Sigmoid colon (tissue), 7 donors: Measurements from ENCODE around the gene CCDC178. TPM values are rescaled to one million over a fixed set of nuclear protein-coding genes. Genes with fewer than 3 reads are reported as not detected.
"Not testable (repeated sequence)": the region's sequence is repeated elsewhere in the genome, so short reads cannot be mapped to it uniquely, and the experiment has no call there.

Source experiments
- DNase-seq: peaks from one replicate; pipeline ENCODE4 v3.0.0-alpha.2; 2019
- H3K27ac ChIP-seq, 4 donors: fragments of 200-600 bp; sonication (generic); one replicate each; pipeline ENCODE4 v1.5.1; 2016 to 2019; ENCODE audit warnings: mild to moderate bottlenecking in 1 of 4
- H3K27me3 ChIP-seq, 3 donors: fragments of 200-600 bp; sonication (generic); one replicate each; pipeline ENCODE4 v1.5.1; 2019; ENCODE audit warnings: mild to moderate bottlenecking in 1 of 3
- H3K36me3 ChIP-seq, 4 donors: fragments of 200-600 bp; sonication (generic); one replicate each; pipeline ENCODE4 v1.5.1; 2016 to 2019
- H3K4me1 ChIP-seq, 4 donors: fragments of 200-600 bp; sonication (generic); one replicate each; pipeline ENCODE4 v1.5.1; 2017 to 2019
- H3K4me3 ChIP-seq, 4 donors: fragments of 200-600 bp; sonication (generic); one replicate each; pipeline ENCODE4 v1.5.1; 2017 to 2019; ENCODE audit warnings: mild to moderate bottlenecking in 2 of 4, moderate library complexity in 1 of 4
- H3K9me3 ChIP-seq, 4 donors: fragments of 200-600 bp in 3 of 4; sonication (generic) in 3 of 4; one replicate each; pipeline versions ENCODE4 v1.5.1 to v1.6.1; 2013 to 2019
- CTCF ChIP-seq, 4 experiments: fragments of 450-650 bp in 3 of 4; fragments of 200-600 bp in 1 of 4; IDR thresholded peaks; one replicate each; pipeline ENCODE4 v1.5.1; 2016 to 2019; ENCODE audit warnings: antibody characterized with exemption in 4 of 4, mild to moderate bottlenecking in 3 of 4, moderate library complexity in 2 of 4
- EP300 ChIP-seq, 4 donors: sonication (generic); formaldehyde crosslinking; IDR thresholded peaks; one replicate each; pipeline ENCODE4 v1.6.1; 2017; ENCODE audit warnings: antibody characterized with exemption in 4 of 4
- POLR2A ChIP-seq, 2 donors: fragments of 450-650 bp; IDR thresholded peaks; one replicate each; pipeline ENCODE4 v1.6.1; 2016; ENCODE audit warnings: antibody characterized with exemption in 2 of 2, mild to moderate bottlenecking in 2 of 2, moderate library complexity in 2 of 2
- POLR2AphosphoS5 ChIP-seq, 4 donors: sonication (generic); formaldehyde crosslinking; IDR thresholded peaks; one replicate each; pipeline ENCODE4 v1.6.1; 2017; ENCODE audit warnings: antibody characterized with exemption in 4 of 4
- WGBS, 2 donors: extraction: QIAGEN DNeasy Blood & Tissue Kit; methylation state at CpG; one replicate each; pipeline ENCODE4 v1.1.7; 2013; 5-methylcytosine and 5-hydroxymethylcytosine counted together
- intact Hi-C: fragments of 100-400 bp; cut with DNase I; formaldehyde crosslinking; loops from one replicate; pipeline ENCODE4 v1.15.1; 2023
- polyA plus RNA-seq, 3 donors: library from polyadenylated mRNA; stranded (reverse); fragments of 200-250 nt; gene quantifications; one replicate each; pipeline ENCODE4 v1.2.3, GENCODE V29; 2013
- total RNA-seq, 4 donors: library from RNA; depleted of rRNA; stranded (reverse); fragments of >200 nt; gene quantifications; one replicate each; pipeline ENCODE4 v1.1.0, GENCODE V29; 2016
- donor health status: healthy with polysubstance abuse.
- donor health status: Bipolar disorder and iron deficiency.
- donor health status: healthy.

CCDC178 gene
- total and polyA plus RNA-seq, 7 donors, result under 0.01 to 1.7 (median 0.66) TPM; not detected in 2

GRCh38 chr18:33421225-33421624 lies 19.3 kb downstream of the CCDC178 start:
- no peak for DNase-seq
- Histone ChIP-seq H3K9me3 (no peaks in the 10 kb centered on the region), H3K36me3 (no peaks in the 10 kb centered on the region), H3K4me1 (no peaks in the 10 kb centered on the region), H3K27ac (no peak overlapping the region), H3K4me3 (no peak overlapping the region), H3K27me3 (no peaks in the 10 kb centered on the region)
- intact Hi-C loops, result no loop called here
- 20 to 35% methylated on average over 1 of the region's 1 CpG for WGBS, 2 donors
- TF ChIP-seq POLR2AphosphoS5 (IDR thresholded peaks at IDR 0.05) (no peak), EP300 (IDR thresholded peaks at IDR 0.05) (no peak), CTCF (IDR thresholded peaks at IDR 0.05) (no peak), POLR2A (IDR thresholded peaks at IDR 0.05) (no peak)

- no peaks in the 10 kb centered on the region for H3K9me3 ChIP-seq
- TF ChIP-seq CTCF (IDR thresholded peaks at IDR 0.05) (peak in 1 of 4 experiments; percentile 12), POLR2A (IDR thresholded peaks at IDR 0.05) (no peak)
- DNase-seq, result no peak
- no peak overlapping the region for H3K27ac ChIP-seq
- H3K4me1 ChIP-seq, result no peaks in the 10 kb centered on the region
- no peaks in the 10 kb centered on the region for H3K27me3 ChIP-seq
- H3K36me3 ChIP-seq, result no peaks in the 10 kb centered on the region
- no peak overlapping the region for H3K4me3 ChIP-seq
- intact Hi-C loops, result no loop called here
Observed at GRCh38 chr18:33404244-33404873, 36.2 kb downstream of the CCDC178 start.

- H3K27me3 ChIP-seq, intact Hi-C loops, H3K4me1 ChIP-seq, H3K36me3 ChIP-seq, DNase-seq, H3K4me3 ChIP-seq, H3K9me3 ChIP-seq, H3K27ac ChIP-seq: not testable (repeated sequence)
- 84 to 91% methylated on average over 8 of the region's 8 CpGs for WGBS, 2 donors
Observed at GRCh38 chr18:33398939-33399338, 41.6 kb downstream of the CCDC178 start.

- DNase-seq, result no peak
- Histone ChIP-seq H3K4me3 (no peak overlapping the region), H3K27ac (no peak overlapping the region), H3K36me3 (no peaks in the 10 kb centered on the region), H3K27me3 (no peaks in the 10 kb centered on the region), H3K9me3 (no peaks in the 10 kb centered on the region), H3K4me1 (no peaks in the 10 kb centered on the region)
- intact Hi-C loops, result no loop called here
- WGBS, 2 donors, result 43 to 73% methylated on average over 4 of the region's 4 CpGs
- no peak for TF ChIP-seq EP300 (IDR thresholded peaks at IDR 0.05)
- no peak for TF ChIP-seq POLR2AphosphoS5 (IDR thresholded peaks at IDR 0.05)
- TF ChIP-seq CTCF (IDR thresholded peaks at IDR 0.05), result no peak
- no peak for TF ChIP-seq POLR2A (IDR thresholded peaks at IDR 0.05)
Observed at GRCh38 chr18:33375829-33376228, 64.7 kb downstream of the CCDC178 start.

- Histone ChIP-seq H3K4me1 (no peaks in the 10 kb centered on the region), H3K36me3 (no peaks in the 10 kb centered on the region), H3K27ac (no peak overlapping the region), H3K9me3 (no peaks in the 10 kb centered on the region), H3K4me3 (no peak overlapping the region), H3K27me3 (no peaks in the 10 kb centered on the region)
- WGBS, 2 donors, result 41 to 58% methylated on average over 3 of the region's 3 CpGs
- intact Hi-C loops, result no loop called here
- no peak for DNase-seq
- TF ChIP-seq POLR2AphosphoS5 (IDR thresholded peaks at IDR 0.05), result no peak
- no peak for TF ChIP-seq CTCF (IDR thresholded peaks at IDR 0.05)
- no peak for TF ChIP-seq EP300 (IDR thresholded peaks at IDR 0.05)
- TF ChIP-seq POLR2A (IDR thresholded peaks at IDR 0.05), result no peak
Observed at GRCh38 chr18:33372442-33372841, 68.1 kb downstream of the CCDC178 start.
